DMS 273 (cell line): ENCODE data around the gene PXDN.
"Not testable (repeated sequence)": the region's sequence is repeated elsewhere in the genome, so short reads cannot be mapped to it uniquely, and the experiment has no call there.

Experiments used
- DNase-seq: peaks from one replicate; lab custom pipeline; 2025; ENCODE audit not compliant: unreplicated experiment; lab: John Stamatoyannopoulos, UW

PXDN gene

GRCh38 chr2:1744446-1745170, at the start of gene PXDN:
Gene PXDN, minus strand, starts transcription at chr2:1744515. Its CDS starts 60 bp downstream, at chr2:1744455.
- DNase-seq: peak; percentile 49

- no peak for DNase-seq
These were observed 49.6 kb upstream of the PXDN start for GRCh38 chr2:1793868-1794445.

- no peak for DNase-seq
These were observed 48.9 kb upstream of the PXDN start for GRCh38 chr2:1793001-1793867.

- peak; percentile 73 for DNase-seq
These were observed 47.5 kb upstream of the PXDN start for GRCh38 chr2:1791685-1792435.

GRCh38 chr2:1791006-1791605, 46.8 kb upstream of the PXDN start:
- no peak for DNase-seq

- DNase-seq: no peak
These were observed 46.2 kb upstream of the PXDN start for GRCh38 chr2:1790473-1790872.

GRCh38 chr2:1789610-1790009, 45.3 kb upstream of the PXDN start:
- DNase-seq: no peak

- DNase-seq: no peak
These were observed 44.2 kb upstream of the PXDN start for GRCh38 chr2:1788478-1788959.

GRCh38 chr2:1787755-1788477, 43.6 kb upstream of the PXDN start:
- DNase-seq: peak; percentile 45

GRCh38 chr2:1784986-1785617, 40.8 kb upstream of the PXDN start:
- no peak for DNase-seq

GRCh38 chr2:1784087-1784486, 39.8 kb upstream of the PXDN start:
- DNase-seq: no peak

GRCh38 chr2:1782514-1782913, 38.2 kb upstream of the PXDN start:
- DNase-seq: no peak

- no peak for DNase-seq
These were observed 37.2 kb upstream of the PXDN start for GRCh38 chr2:1781291-1782080.

GRCh38 chr2:1780693-1781092, 36.4 kb upstream of the PXDN start:
- no peak for DNase-seq

- DNase-seq: not testable (repeated sequence)
These were observed 35.7 kb upstream of the PXDN start for GRCh38 chr2:1780054-1780453.

- DNase-seq: no peak
These were observed 34.3 kb upstream of the PXDN start for GRCh38 chr2:1778566-1778965.

GRCh38 chr2:1777781-1778180, 33.5 kb upstream of the PXDN start:
- no peak for DNase-seq

GRCh38 chr2:1777156-1777555, 32.8 kb upstream of the PXDN start:
- DNase-seq: no peak
